Mesenchymal stem cell (in vitro differentiated cells and primary cell): ENCODE results near the gene AQP2.

ENCODE experiments used
- DNase-seq: peaks from one replicate; pipeline ENCODE4 v3.0.0-alpha.2; 2013
- H2AFZ ChIP-seq: one replicate; pipeline ENCODE4 v1.6.1; 2013; ENCODE audit warnings: low read depth, mild to moderate bottlenecking, control low read depth, inconsistent platforms, low read length, moderate library complexity
- H2AK5ac ChIP-seq: 2 replicates; pipeline ENCODE4 v1.6.1; 2013; ENCODE audit warnings: low read length, moderate library complexity, mild to moderate bottlenecking, inconsistent platforms; ENCODE audit not compliant: severe bottlenecking
- H2BK120ac ChIP-seq: one replicate; pipeline ENCODE4 v1.6.1; 2013; ENCODE audit warnings: low read depth, mild to moderate bottlenecking, inconsistent platforms, low read length, moderate library complexity
- H2BK12ac ChIP-seq, 2 experiments: one replicate each; pipeline ENCODE4 v1.6.1; 2013; ENCODE audit warnings: inconsistent platforms in 2 of 2, low read length in 2 of 2, mild to moderate bottlenecking in 2 of 2, moderate library complexity in 2 of 2, control low read depth in 1 of 2
- H2BK15ac ChIP-seq: one replicate; pipeline ENCODE4 v1.6.1; 2013; ENCODE audit warnings: mild to moderate bottlenecking, low read depth, inconsistent platforms; ENCODE audit not compliant: poor library complexity, severe bottlenecking
- H2BK5ac ChIP-seq: 2 replicates; pipeline ENCODE4 v1.6.1; 2013; ENCODE audit warnings: low read depth, mild to moderate bottlenecking, low read length, control low read depth, inconsistent platforms; ENCODE audit not compliant: poor library complexity, severe bottlenecking
- H3K14ac ChIP-seq, 2 experiments: one replicate each; pipeline ENCODE4 v1.6.1; 2013; ENCODE audit warnings: inconsistent platforms in 2 of 2, low read length in 2 of 2, control low read depth in 1 of 2, mild to moderate bottlenecking in 1 of 2, moderate library complexity in 1 of 2
- H3K18ac ChIP-seq, 2 experiments: one replicate each; pipeline ENCODE4 v1.6.1; 2013; ENCODE audit warnings: inconsistent platforms in 2 of 2, low read length in 2 of 2, control low read depth in 1 of 2, low read depth in 1 of 2, mild to moderate bottlenecking in 1 of 2
- H3K23ac ChIP-seq, 2 experiments: one replicate each; pipeline ENCODE4 v1.6.1; 2013; ENCODE audit warnings: inconsistent platforms in 2 of 2, low read length in 2 of 2, mild to moderate bottlenecking in 2 of 2, moderate library complexity in 2 of 2, control low read depth in 1 of 2
- H3K27ac ChIP-seq: 2 replicates; pipeline ENCODE4 v1.5.1; 2013; ENCODE audit warnings: mild to moderate bottlenecking, moderate library complexity, low read length, control low read depth, inconsistent platforms; ENCODE audit not compliant: poor library complexity, severe bottlenecking
- H3K27me3 ChIP-seq, 2 experiments: 2 replicates each; pipeline versions ENCODE4 v1.6.1 to v1.7.0; 2013; ENCODE audit warnings: low read length in 2 of 2, mild to moderate bottlenecking in 2 of 2, moderate library complexity in 2 of 2, control low read depth in 1 of 2, inconsistent platforms in 1 of 2; ENCODE audit not compliant: control insufficient read depth in 1 of 2, insufficient read depth in 1 of 2
- H3K36me3 ChIP-seq, 2 experiments: 2 replicates each; pipeline versions ENCODE4 v1.6.1 to v1.7.0; 2013; ENCODE audit warnings: low read length in 2 of 2, control low read depth in 1 of 2, inconsistent platforms in 1 of 2, low read depth in 1 of 2, mild to moderate bottlenecking in 1 of 2; ENCODE audit not compliant: insufficient read depth in 2 of 2, control insufficient read depth in 1 of 2
- H3K4ac ChIP-seq, 2 experiments: one replicate each; pipeline ENCODE4 v1.6.1; 2013; ENCODE audit warnings: inconsistent platforms in 2 of 2, low read length in 2 of 2, mild to moderate bottlenecking in 2 of 2, moderate library complexity in 2 of 2, control low read depth in 1 of 2, low read depth in 1 of 2
- H3K4me1 ChIP-seq: 2 replicates; pipeline ENCODE4 v1.6.1; 2013; ENCODE audit warnings: low read depth, low read length, control low read depth; ENCODE audit not compliant: control insufficient read depth, insufficient read depth
- H3K4me2 ChIP-seq: 2 replicates; pipeline ENCODE4 v1.6.1; 2013; ENCODE audit warnings: low read length, mild to moderate bottlenecking, inconsistent platforms; ENCODE audit not compliant: poor library complexity, severe bottlenecking
- H3K4me3 ChIP-seq, 2 experiments: 2 replicates each; pipeline versions ENCODE4 v1.5.1 to v1.7.0; 2013; ENCODE audit warnings: low read length in 2 of 2, mild to moderate bottlenecking in 2 of 2, control low read depth in 1 of 2, low read depth in 1 of 2; ENCODE audit not compliant: insufficient read depth in 1 of 2
- H3K79me1 ChIP-seq: replicated peaks from 2 replicates; pipeline ENCODE4 v1.6.1; 2013; ENCODE audit warnings: mild to moderate bottlenecking, control low read depth, low read length, inconsistent platforms; ENCODE audit not compliant: poor library complexity, severe bottlenecking
- H3K9ac ChIP-seq: 2 replicates; pipeline ENCODE4 v1.7.0; 2013; ENCODE audit warnings: mild to moderate bottlenecking, low read length, moderate library complexity
- H3K9me3 ChIP-seq: 2 replicates; pipeline ENCODE4 v1.7.0; 2013; ENCODE audit warnings: mild to moderate bottlenecking, low read length; ENCODE audit not compliant: control insufficient read depth
- H4K8ac ChIP-seq: one replicate; pipeline ENCODE4 v1.6.1; 2013; ENCODE audit warnings: inconsistent platforms, mild to moderate bottlenecking, low read length, moderate library complexity
- H4K91ac ChIP-seq: one replicate; pipeline ENCODE4 v1.6.1; 2013; ENCODE audit warnings: mild to moderate bottlenecking, low read length, inconsistent platforms
- WGBS: methylation state at CpG from one replicate; pipeline ENCODE4 v1.1.7; 2013; ENCODE audit warnings: mixed read lengths; 5-methylcytosine and 5-hydroxymethylcytosine counted together

The AQP2 gene

GRCh38 chr12:49942512-49942893 lies 8.0 kb upstream of the AQP2 start:
- Histone ChIP-seq H2BK15ac (no peak overlapping the region), H3K36me3 (no peaks in the 10 kb centered on the region), H3K18ac (no peak overlapping the region), H3K4me1 (peaks cover 2% of the 10 kb centered on the region), H4K8ac (no peak overlapping the region), H2AFZ (no peak overlapping the region), H3K9ac (no peak overlapping the region), H3K4me2 (no peak overlapping the region), H3K27me3 (no peaks in the 10 kb centered on the region), H2BK5ac (no peak overlapping the region), H4K91ac (no peak overlapping the region), H3K14ac (no peak overlapping the region), H2BK12ac (no peak overlapping the region), H3K4me3 (no peak overlapping the region), H3K9me3 (no peaks in the 10 kb centered on the region), H3K27ac (no peak overlapping the region), H3K4ac (no peak overlapping the region), H2AK5ac (no peak overlapping the region), H3K23ac (no peak overlapping the region), H3K79me1 (no peaks in the 10 kb centered on the region), H2BK120ac (no peak overlapping the region)
- no peak for DNase-seq
- 93% methylated on average over 3 of the region's 3 CpGs for WGBS

- Histone ChIP-seq H3K27ac (no peak overlapping the region), H3K79me1 (no peaks in the 10 kb centered on the region), H3K4ac (no peak overlapping the region), H2BK5ac (no peak overlapping the region), H3K4me2 (no peak overlapping the region), H2AK5ac (no peak overlapping the region), H3K9me3 (no peaks in the 10 kb centered on the region), H3K4me1 (peaks cover 2% of the 10 kb centered on the region), H3K36me3 (no peaks in the 10 kb centered on the region), H3K27me3 (no peaks in the 10 kb centered on the region), H4K8ac (no peak overlapping the region), H3K23ac (no peak overlapping the region), H2BK120ac (no peak overlapping the region), H2BK15ac (no peak overlapping the region), H3K4me3 (no peak overlapping the region), H4K91ac (peak overlapping the region; percentile 47), H3K18ac (no peak overlapping the region), H2BK12ac (no peak overlapping the region), H3K14ac (no peak overlapping the region), H3K9ac (no peak overlapping the region), H2AFZ (no peak overlapping the region)
- 79% methylated on average over 14 of the region's 14 CpGs for WGBS
- no peak for DNase-seq
Measured at GRCh38 chr12:49942921-49943624, 7.5 kb upstream of the AQP2 start.

GRCh38 chr12:49943625-49943960 lies 6.9 kb upstream of the AQP2 start:
- no peak overlapping the region for H3K4me3 ChIP-seq
- no peak overlapping the region for H2BK15ac ChIP-seq
- H3K9me3 ChIP-seq: no peaks in the 10 kb centered on the region
- H3K27me3 ChIP-seq: no peaks in the 10 kb centered on the region
- H2AK5ac ChIP-seq: no peak overlapping the region
- 83% methylated on average over 1 of the region's 1 CpG for WGBS
- no peak overlapping the region for H3K4me2 ChIP-seq
- H3K4me1 ChIP-seq: peaks cover 2% of the 10 kb centered on the region
- H3K4ac ChIP-seq: no peak overlapping the region
- no peak overlapping the region for H3K14ac ChIP-seq
- H3K79me1 ChIP-seq: no peaks in the 10 kb centered on the region
- H2BK120ac ChIP-seq: no peak overlapping the region
- no peak overlapping the region for H4K8ac ChIP-seq
- no peak overlapping the region for H3K18ac ChIP-seq
- no peaks in the 10 kb centered on the region for H3K36me3 ChIP-seq
- no peak overlapping the region for H3K27ac ChIP-seq
- no peak overlapping the region for H2BK12ac ChIP-seq
- no peak overlapping the region for H3K9ac ChIP-seq
- H2BK5ac ChIP-seq: no peak overlapping the region
- H3K23ac ChIP-seq: no peak overlapping the region
- DNase-seq: no peak
- no peak overlapping the region for H2AFZ ChIP-seq
- H4K91ac ChIP-seq: peak overlapping the region; percentile 37

- H3K27ac ChIP-seq: no peak overlapping the region
- H3K4me1 ChIP-seq: peaks cover 2% of the 10 kb centered on the region
- no peaks in the 10 kb centered on the region for H3K9me3 ChIP-seq
- DNase-seq: no peak
- 86% methylated on average over 5 of the region's 5 CpGs for whole genome bisulfite sequencing
- H3K14ac ChIP-seq: peak overlapping the region in 1 of 2 experiments; percentile 35
- no peak overlapping the region for H2BK5ac ChIP-seq
- no peak overlapping the region for H2AK5ac ChIP-seq
- no peak overlapping the region for H2AFZ ChIP-seq
- H3K4me3 ChIP-seq: no peak overlapping the region
- H3K9ac ChIP-seq: no peak overlapping the region
- H3K4ac ChIP-seq: no peak overlapping the region
- no peak overlapping the region for H4K8ac ChIP-seq
- H3K18ac ChIP-seq: no peak overlapping the region
- H2BK12ac ChIP-seq: peak overlapping the region in 1 of 2 experiments; percentile 18
- H3K27me3 ChIP-seq: peaks cover 0 to under 1% of the 10 kb centered on the region in 2 experiments
- no peaks in the 10 kb centered on the region for H3K79me1 ChIP-seq
- H3K36me3 ChIP-seq: no peaks in the 10 kb centered on the region
- no peak overlapping the region for H3K23ac ChIP-seq
- no peak overlapping the region for H4K91ac ChIP-seq
- H3K4me2 ChIP-seq: no peak overlapping the region
- H2BK120ac ChIP-seq: no peak overlapping the region
- H2BK15ac ChIP-seq: no peak overlapping the region
Measured at GRCh38 chr12:49944046-49944445, 6.5 kb upstream of the AQP2 start.
